Measurements from ENCODE around the gene SURF2. TPM values are rescaled to one million over a fixed set of nuclear protein-coding genes. Genes with fewer than 3 reads are reported as not detected.
"Not testable (repeated sequence)": the region's sequence is repeated elsewhere in the genome, so short reads cannot be mapped to it uniquely, and the experiment has no call there.

The SURF2 gene
- total and polyA plus RNA-seq, 2 experiments from 2014 or later: 38.2 to 38.3 TPM

DNA sequence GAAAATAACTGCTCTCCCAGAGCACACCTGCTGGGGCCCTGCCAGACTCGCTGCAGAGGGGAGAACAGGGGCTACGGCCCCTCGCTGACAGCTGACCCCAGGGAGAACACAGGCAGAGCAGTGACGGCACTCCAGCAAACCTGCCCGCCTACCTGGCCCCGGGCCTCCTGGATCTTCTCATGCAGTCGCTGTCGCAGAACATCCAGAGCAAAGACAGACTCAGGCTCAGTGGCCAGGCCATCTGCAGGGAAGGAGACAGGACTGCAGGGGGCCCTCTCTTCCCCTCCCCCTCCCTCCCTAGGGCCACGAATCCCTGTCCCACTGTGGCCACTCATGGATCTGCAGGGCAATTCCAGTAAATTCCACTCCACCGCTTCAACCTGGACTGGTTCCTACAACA lies 22.8 kb upstream of the SURF2 start:
- Histone ChIP-seq H3K27ac (no peak overlapping the region), H3K4me3 (no peak overlapping the region), H3K36me3 (peaks cover 32% of the 10 kb centered on the region), H3K9me3 (ENCODE audit: low read depth) (no peaks in the 10 kb centered on the region), H3K4me1 (ENCODE audit: low read depth) (peaks cover 5% of the 10 kb centered on the region), H3K27me3 (no peaks in the 10 kb centered on the region)
- no peak for DNase-seq (ENCODE audit: low read depth in 1 of 2, low spot score in 1 of 2)
- TF ChIP-seq, protein P1, sequence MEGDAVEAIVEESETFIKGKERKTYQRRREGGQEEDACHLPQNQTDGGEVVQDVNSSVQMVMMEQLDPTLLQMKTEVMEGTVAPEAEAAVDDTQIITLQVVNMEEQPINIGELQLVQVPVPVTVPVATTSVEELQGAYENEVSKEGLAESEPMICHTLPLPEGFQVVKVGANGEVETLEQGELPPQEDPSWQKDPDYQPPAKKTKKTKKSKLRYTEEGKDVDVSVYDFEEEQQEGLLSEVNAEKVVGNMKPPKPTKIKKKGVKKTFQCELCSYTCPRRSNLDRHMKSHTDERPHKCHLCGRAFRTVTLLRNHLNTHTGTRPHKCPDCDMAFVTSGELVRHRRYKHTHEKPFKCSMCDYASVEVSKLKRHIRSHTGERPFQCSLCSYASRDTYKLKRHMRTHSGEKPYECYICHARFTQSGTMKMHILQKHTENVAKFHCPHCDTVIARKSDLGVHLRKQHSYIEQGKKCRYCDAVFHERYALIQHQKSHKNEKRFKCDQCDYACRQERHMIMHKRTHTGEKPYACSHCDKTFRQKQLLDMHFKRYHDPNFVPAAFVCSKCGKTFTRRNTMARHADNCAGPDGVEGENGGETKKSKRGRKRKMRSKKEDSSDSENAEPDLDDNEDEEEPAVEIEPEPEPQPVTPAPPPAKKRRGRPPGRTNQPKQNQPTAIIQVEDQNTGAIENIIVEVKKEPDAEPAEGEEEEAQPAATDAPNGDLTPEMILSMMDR (IDR thresholded peaks at IDR 0.05; ENCODE audit: low read depth, low read length): no peak

DNA sequence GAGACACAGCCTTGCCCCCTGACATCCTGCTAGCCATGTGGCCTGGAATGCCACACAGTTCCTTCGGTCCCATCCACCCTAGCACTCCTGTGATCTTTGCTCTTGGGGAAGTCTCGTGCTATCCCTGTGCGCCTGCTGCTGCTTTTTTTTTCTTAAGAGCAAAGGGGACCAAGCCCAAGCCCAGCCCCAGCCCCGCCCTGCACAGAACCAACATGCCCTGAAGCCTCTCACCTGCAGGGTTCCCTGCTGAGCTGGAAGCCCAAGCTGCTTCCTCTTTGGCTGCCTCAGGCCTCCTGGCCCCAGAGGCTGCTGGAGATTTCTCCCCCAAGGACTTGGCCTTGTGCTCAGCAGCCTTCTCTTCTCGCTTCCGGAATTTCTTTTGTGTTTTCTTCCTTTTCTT lies 22.2 kb upstream of the SURF2 start:
- Histone ChIP-seq H3K27me3 (no peaks in the 10 kb centered on the region), H3K36me3 (peaks cover 32% of the 10 kb centered on the region), H3K4me3 (no peak overlapping the region), H3K4me1 (ENCODE audit: low read depth) (peaks cover 5% of the 10 kb centered on the region), H3K27ac (no peak overlapping the region), H3K9me3 (ENCODE audit: low read depth) (no peaks in the 10 kb centered on the region)
- DNase-seq (ENCODE audit: low read depth in 1 of 2, low spot score in 1 of 2): no peak
- TF ChIP-seq, protein P1 (IDR thresholded peaks at IDR 0.05; ENCODE audit: low read depth, low read length): no peak

DNA sequence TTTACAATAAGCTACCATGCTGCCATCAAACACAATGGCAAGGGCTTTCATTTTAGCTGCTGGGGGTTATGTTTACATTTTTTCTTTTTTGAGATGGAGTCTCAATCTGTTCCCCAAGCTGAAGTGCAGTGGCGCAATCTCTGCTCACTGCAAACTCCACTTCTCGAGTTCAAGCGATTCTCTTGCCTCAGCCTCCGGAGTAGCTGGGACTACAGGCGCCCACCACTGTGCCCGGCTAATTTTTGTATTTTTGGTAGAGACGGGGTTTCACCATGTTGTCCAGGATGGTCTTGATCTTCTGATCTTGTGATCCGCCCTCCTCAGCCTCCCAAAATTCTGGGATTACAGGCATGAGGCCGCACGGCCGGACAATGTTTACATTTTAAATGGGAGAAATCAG lies 21.5 kb upstream of the SURF2 start:
- DNase-seq (ENCODE audit: low read depth in 1 of 2, low spot score in 1 of 2); H3K27me3 ChIP-seq; H3K27ac ChIP-seq; H3K4me1 ChIP-seq (ENCODE audit: low read depth); H3K9me3 ChIP-seq (ENCODE audit: low read depth): not testable (repeated sequence)
- H3K36me3 ChIP-seq: peaks cover 31% of the 10 kb centered on the region
- peak overlapping the region; percentile 91 for H3K4me3 ChIP-seq

DNA sequence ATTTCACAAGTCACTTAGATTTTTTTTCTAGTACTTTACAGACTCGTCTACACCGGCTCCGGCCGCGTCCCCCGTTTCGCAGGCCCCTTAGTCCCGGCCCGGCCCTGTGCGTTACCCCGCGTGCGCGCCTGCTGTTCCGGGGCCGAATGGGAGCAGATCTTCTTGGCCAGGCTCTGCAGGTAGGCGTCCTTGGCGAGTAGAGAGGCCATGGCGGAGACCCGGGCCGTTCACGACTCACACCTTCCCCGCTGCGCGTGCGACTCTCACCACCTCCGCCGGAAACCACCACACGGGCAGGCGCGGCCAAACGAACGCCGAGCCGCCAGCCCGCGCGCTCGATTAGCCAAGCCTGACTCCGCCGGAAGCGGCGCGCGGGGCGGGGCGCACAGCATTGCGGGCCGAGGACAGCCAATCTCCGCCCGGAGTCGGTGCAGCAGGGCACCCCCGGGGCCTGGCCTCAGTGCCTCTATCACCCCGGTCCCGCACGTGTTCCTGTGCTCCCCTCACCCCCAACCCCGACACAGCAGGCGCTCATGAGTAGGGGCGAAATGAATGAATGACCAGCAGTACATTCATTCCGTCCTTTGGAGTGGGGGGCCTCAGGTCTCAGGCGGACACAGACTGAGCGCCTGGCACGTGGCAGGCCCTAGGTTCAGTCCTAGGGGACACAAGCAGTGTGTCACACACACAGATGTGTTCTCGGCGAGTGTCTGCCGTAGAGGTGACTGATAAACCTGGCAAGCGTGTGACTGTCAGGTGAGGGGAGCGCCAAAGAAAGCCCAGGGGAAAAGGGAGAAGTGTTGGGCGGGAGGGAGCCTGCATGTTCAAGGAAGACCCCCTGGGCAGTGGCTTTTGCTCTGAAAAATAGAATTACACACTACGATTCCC lies 20.2 kb upstream of the SURF2 start, which contains the start of gene SURF6:
Gene SURF6, minus strand, starts transcription at position 265 of the 888 bp plus-strand sequence. Its CDS starts 56 bp downstream, at position 209.
- TF ChIP-seq, protein P1 (IDR thresholded peaks at IDR 0.05; ENCODE audit: low read depth, low read length): no peak
- peak; percentile 92 to 95 for DNase-seq (ENCODE audit: low read depth in 1 of 2, low spot score in 1 of 2)

DNA sequence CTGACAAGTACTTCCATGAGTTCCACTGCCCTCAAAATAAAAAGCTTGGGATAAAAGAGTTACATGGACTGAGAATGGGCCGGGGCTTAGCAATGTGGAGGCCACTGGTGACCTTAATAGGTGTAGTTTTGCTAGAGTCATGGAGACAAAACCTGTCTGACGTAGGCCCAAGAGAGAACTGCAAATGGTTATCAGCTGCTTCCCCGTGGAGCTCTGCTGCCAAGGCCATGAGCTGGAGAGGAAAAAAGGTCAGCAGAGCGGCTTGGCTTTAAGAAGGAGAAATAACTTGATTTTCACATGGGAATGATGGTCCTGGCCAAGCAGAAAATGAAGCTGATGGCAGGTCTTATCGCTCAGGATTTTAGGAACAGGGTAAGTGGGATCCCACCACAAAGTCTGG lies 16.7 kb upstream of the SURF2 start:
- Histone ChIP-seq H3K27ac (no peak overlapping the region), H3K9me3 (ENCODE audit: low read depth) (no peaks in the 10 kb centered on the region), H3K4me3 (no peak overlapping the region), H3K36me3 (peaks cover 16% of the 10 kb centered on the region), H3K4me1 (ENCODE audit: low read depth) (peaks cover 5% of the 10 kb centered on the region), H3K27me3 (no peaks in the 10 kb centered on the region)
- TF ChIP-seq, protein P1 (IDR thresholded peaks at IDR 0.05; ENCODE audit: low read depth, low read length): no peak
- no peak for DNase-seq (ENCODE audit: low read depth in 1 of 2, low spot score in 1 of 2)

More for the DNA sequence above, 20.2 kb upstream of the SURF2 start, which contains the start of gene SURF6:
- no peaks in the 10 kb centered on the region for H3K9me3 ChIP-seq (ENCODE audit: low read depth)
- peak within 1 kb of the TSS; percentile 91 for H3K4me3 ChIP-seq
- peaks cover 5% of the 10 kb centered on the region for H3K4me1 ChIP-seq (ENCODE audit: low read depth)
- peaks cover 26% of the 10 kb centered on the region for H3K36me3 ChIP-seq
- no peaks in the 10 kb centered on the region for H3K27me3 ChIP-seq
- peak within 1 kb of the TSS; percentile 78 for H3K27ac ChIP-seq

DNA sequence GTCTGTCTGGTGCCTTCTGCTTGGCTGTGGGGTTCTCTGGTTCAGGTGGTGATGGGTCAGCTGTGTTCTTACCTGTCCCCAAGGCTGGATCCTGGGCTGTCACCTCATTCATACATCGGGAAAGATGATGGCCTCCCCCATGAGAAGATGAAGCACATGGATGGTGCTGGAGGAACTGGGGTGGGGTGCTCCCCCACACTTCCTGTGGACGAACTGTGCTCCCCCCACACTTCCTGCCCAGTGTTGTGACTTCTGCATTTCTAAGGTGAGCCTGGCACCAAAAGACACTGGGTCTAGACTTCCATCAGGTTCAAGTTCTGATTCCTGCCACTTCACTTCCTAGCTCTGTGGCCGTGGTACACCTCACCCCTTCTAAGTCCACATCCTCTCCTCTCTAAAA lies 16.1 kb upstream of the SURF2 start:
- TF ChIP-seq, protein P1 (IDR thresholded peaks at IDR 0.05; ENCODE audit: low read depth, low read length): no peak
- no peak overlapping the region for H3K27ac ChIP-seq
- H3K4me1 ChIP-seq (ENCODE audit: low read depth): peaks cover under 1% of the 10 kb centered on the region
- H3K27me3 ChIP-seq: no peaks in the 10 kb centered on the region
- no peaks in the 10 kb centered on the region for H3K9me3 ChIP-seq (ENCODE audit: low read depth)
- peaks cover 16% of the 10 kb centered on the region for H3K36me3 ChIP-seq
- DNase-seq (ENCODE audit: low read depth in 1 of 2, low spot score in 1 of 2): no peak
- H3K4me3 ChIP-seq: no peak overlapping the region
